Mesodermal cell (in vitro differentiated cells): Measurements from ENCODE around the gene BICD1.

Source experiments
- H3K27ac ChIP-seq: 2 replicates; pipeline ENCODE4 v1.7.0; 2013; ENCODE audit warnings: mild to moderate bottlenecking, low read depth, low read length, moderate library complexity; ENCODE audit not compliant: severe bottlenecking
- H3K36me3 ChIP-seq: 2 replicates; pipeline ENCODE4 v1.7.1; 2013; ENCODE audit warnings: mild to moderate bottlenecking, low read length, moderate library complexity; ENCODE audit not compliant: control insufficient read depth, insufficient read depth
- H3K4me1 ChIP-seq: one replicate; pipeline ENCODE4 v1.7.1; 2013; ENCODE audit warnings: mild to moderate bottlenecking, low read length; ENCODE audit not compliant: insufficient read depth, control insufficient read depth, poor library complexity, severe bottlenecking
- H3K4me3 ChIP-seq: 2 replicates; pipeline ENCODE4 v1.7.0; 2013; ENCODE audit warnings: low read length, control low read depth, mild to moderate bottlenecking; ENCODE audit not compliant: insufficient read depth, poor library complexity, severe bottlenecking; ENCODE audit errors: extremely low read depth
- H3K9me3 ChIP-seq: 2 replicates; pipeline ENCODE4 v1.7.1; 2013; ENCODE audit warnings: mild to moderate bottlenecking, low read length, moderate library complexity; ENCODE audit not compliant: control insufficient read depth
- WGBS, 2 experiments: methylation state at CpG; one replicate each; pipeline ENCODE4 v1.1.5; 2013; ENCODE audit warnings: missing lambda C conversion rate in 2 of 2; ENCODE audit not compliant: insufficient coverage in 2 of 2; 5-methylcytosine and 5-hydroxymethylcytosine counted together

BICD1 gene

DNA sequence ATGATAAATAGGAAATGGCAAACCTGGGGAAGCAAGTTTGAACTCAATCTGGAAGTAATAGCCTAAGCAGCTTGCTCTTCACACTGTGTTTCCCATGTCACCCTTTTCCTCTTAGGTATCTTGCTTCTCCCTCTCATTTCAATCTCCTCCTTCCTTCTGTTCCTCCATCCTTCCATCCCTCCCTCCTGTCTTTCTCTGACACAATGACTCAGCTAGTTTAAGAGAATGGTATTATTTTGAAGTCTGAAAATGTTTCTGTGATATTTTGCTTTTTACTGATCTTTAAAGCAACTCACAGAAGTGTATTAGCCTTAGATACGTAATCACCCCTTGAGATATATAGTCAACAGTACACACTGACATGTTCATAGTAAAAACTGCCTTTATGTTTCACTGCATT lies 236.8 kb downstream of the BICD1 start:
- no CpG with 5 or more reads among the region's 1 CpG for WGBS, 2 experiments
- no peak overlapping the region for H3K27ac ChIP-seq
- no peaks in the 10 kb centered on the region for H3K4me1 ChIP-seq
- no peaks in the 10 kb centered on the region for H3K9me3 ChIP-seq
- H3K36me3 ChIP-seq, result peaks cover 13% of the 10 kb centered on the region
- H3K4me3 ChIP-seq, result no peak overlapping the region

DNA sequence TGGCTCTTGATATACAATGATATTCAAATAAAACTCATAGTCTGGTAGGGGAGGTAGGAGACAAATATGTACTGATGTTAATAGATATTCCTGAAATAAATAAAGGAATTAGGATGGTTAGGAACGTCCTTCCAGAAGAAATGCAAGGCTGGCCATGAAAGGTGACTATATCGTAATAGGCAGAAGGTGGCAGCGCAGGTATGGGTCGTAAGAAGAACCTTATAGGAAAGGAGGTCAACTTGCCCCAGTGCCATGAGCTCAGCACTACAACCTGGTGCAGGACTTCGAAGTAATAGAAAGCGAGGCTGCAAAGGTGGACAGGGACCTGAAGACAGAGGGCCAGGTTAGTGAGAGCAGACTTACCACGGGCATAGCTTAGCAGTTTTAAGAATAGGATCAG lies 237.4 kb downstream of the BICD1 start:
- Histone ChIP-seq H3K4me1 (no peaks in the 10 kb centered on the region), H3K4me3 (no peak overlapping the region), H3K36me3 (peaks cover 11% of the 10 kb centered on the region), H3K9me3 (no peaks in the 10 kb centered on the region), H3K27ac (no peak overlapping the region)
- 85 to 91% methylated on average over 7 of the region's 7 CpGs for WGBS, 2 experiments

GRCh38 chr12:32353540-32353939 lies 246.9 kb downstream of the BICD1 start:
- WGBS, 2 experiments, result 100% methylated on average over 1 of the region's 1 CpG; no CpG with 5 or more reads in 1 of the 2 experiments
- Histone ChIP-seq H3K36me3 (peaks cover 4% of the 10 kb centered on the region), H3K4me1 (no peaks in the 10 kb centered on the region), H3K9me3 (no peaks in the 10 kb centered on the region), H3K27ac (no peak overlapping the region), H3K4me3 (no peak overlapping the region)

DNA sequence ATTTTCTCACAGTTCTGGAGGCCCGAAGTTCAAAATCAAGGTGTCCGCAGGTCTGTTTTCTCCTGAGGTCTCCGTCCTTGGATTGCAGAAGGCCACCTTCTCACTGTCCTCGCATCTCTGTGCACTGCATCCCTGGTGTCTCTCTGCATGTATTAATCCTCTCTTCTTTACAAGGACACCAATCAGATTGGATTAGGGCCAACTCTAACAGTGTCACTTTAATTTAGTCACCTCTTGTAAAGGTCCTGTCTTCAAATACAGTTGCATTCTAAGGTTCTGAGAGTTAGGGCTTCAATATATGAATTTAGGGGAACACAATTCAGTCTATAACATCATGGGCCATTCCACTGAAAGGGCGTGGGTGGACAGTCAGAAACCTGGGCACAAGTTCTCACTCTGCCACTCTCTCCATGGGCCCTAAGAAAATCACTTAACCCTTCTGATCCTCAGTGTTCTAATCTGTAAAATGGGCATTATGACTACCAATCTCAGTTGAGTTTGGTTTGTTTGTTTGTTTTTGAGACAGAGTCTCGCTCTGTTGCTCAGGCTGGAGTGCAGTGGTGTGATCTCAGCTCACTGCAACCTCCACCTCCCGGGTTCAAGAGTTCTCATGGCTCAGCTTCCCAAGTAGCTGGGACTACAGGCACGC lies 251.1 kb downstream of the BICD1 start:
- Histone ChIP-seq H3K4me3 (no peak overlapping the region), H3K9me3 (no peaks in the 10 kb centered on the region), H3K4me1 (no peaks in the 10 kb centered on the region), H3K27ac (no peak overlapping the region), H3K36me3 (no peaks in the 10 kb centered on the region)
- 86 to 87% methylated on average over 5 to 7 of the region's 8 CpGs for WGBS, 2 experiments

DNA sequence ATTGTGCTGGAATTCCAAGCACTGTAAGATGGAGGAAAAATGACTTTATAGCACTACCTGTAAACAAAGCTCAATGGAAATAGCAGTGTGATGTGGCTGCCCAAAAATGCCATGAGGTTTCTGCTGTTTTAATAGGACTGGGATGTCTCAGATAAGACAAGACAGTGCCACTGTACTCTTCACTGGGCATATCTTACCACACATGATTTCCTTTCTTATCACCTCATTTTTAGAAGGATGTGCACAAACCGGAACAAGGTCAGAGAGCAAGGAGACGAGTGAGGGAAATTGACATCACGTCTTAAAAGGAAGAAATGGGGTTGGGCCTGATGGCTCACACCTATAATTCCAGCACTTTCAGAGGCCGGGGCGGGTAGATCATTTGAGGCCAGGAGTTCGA lies 254.3 kb downstream of the BICD1 start:
- 90% methylated on average over 3 of the region's 6 CpGs for WGBS, 2 experiments
- H3K9me3 ChIP-seq, result no peaks in the 10 kb centered on the region
- no peak overlapping the region for H3K4me3 ChIP-seq
- H3K4me1 ChIP-seq, result peaks cover 2% of the 10 kb centered on the region
- H3K27ac ChIP-seq, result no peak overlapping the region
- H3K36me3 ChIP-seq, result no peaks in the 10 kb centered on the region

DNA sequence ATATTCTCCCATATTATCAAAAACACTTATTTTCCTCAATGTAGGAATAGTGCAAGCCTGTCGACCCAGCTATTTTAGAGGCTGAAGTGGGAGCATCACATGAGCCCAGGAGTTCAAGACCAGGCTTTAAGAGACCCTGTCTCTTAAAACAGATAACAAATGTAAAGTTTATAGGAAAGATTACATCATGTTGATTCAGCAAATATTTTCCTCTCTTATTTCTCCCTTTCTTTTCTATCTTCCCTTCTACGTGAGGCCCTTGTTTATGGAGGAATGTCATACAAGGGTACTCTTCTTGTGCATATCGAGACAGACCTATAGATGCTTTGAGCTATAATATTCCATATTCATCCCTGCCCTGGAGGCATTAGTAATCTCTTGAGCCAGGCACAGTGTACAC lies 256.2 kb downstream of the BICD1 start:
- Histone ChIP-seq H3K9me3 (no peaks in the 10 kb centered on the region), H3K4me3 (no peak overlapping the region), H3K27ac (no peak overlapping the region), H3K4me1 (peaks cover 3% of the 10 kb centered on the region), H3K36me3 (no peaks in the 10 kb centered on the region)
- WGBS, 2 experiments, result no CpG with 5 or more reads among the region's 3 CpGs

DNA sequence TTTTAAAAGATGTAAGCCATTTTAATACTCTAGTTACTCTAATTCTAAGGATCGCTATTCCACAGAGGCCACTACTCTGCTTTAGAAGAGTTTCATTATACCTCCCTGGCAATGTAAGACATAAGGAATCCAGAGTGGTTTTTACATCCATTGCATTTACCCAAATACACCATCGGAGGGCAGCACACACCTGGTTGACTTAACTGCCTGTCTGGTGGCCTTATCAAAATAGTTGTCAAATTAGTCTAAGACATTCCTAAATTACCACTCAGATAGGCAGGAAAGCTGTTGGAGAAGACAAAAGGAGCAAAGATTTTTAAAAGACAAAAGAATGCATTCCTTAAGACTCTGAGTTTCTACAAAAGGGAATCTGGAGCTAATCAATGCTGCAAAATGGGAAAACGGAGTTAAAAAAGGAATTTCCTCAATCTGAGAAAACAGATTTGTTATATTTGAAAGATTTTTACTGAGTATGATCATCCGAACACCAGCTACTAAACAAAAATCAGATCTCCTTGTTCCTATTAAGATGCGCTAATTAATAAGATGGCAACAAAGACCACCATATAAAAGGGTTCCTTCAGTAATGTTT lies 258.9 kb downstream of the BICD1 start:
- Histone ChIP-seq H3K4me1 (peaks cover 3% of the 10 kb centered on the region), H3K36me3 (no peaks in the 10 kb centered on the region), H3K4me3 (no peak overlapping the region), H3K27ac (no peak overlapping the region), H3K9me3 (no peaks in the 10 kb centered on the region)
- WGBS, 2 experiments, result 60% methylated on average over 3 of the region's 5 CpGs; no CpG with 5 or more reads in 1 of the 2 experiments

- 100% methylated on average over 1 of the region's 1 CpG; no CpG with 5 or more reads in 1 of the 2 experiments for whole genome bisulfite sequencing, 2 experiments
- Histone ChIP-seq H3K4me3 (no peak overlapping the region), H3K36me3 (no peaks in the 10 kb centered on the region), H3K27ac (no peak overlapping the region), H3K4me1 (peaks cover 3% of the 10 kb centered on the region), H3K9me3 (no peaks in the 10 kb centered on the region)
These were observed 260.1 kb downstream of the BICD1 start for GRCh38 chr12:32366714-32367113.

DNA sequence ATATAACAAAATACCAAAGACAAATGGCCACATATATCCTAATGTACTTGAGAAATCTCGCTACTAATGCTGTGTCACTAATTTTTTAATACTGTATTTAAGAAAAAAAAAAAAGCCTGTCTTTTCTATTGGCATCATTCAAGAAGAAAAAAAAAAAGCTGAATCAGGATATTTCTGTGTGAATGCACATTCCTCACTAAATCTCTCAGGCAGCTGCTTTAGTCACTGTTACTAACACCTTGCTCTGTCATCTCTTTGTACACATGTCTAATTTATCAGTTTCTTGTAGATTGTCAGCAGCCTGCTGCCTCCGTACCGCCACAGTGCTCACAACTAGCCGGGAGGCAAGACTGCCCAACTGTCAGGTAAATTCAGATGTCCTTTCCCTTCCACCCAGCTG lies 260.7 kb downstream of the BICD1 start:
- peaks cover 3% of the 10 kb centered on the region for H3K4me1 ChIP-seq
- no peak overlapping the region for H3K27ac ChIP-seq
- H3K4me3 ChIP-seq, result no peak overlapping the region
- H3K36me3 ChIP-seq, result no peaks in the 10 kb centered on the region
- 90 to 96% methylated on average over 3 of the region's 4 CpGs for WGBS, 2 experiments
- no peaks in the 10 kb centered on the region for H3K9me3 ChIP-seq

GRCh38 chr12:32369202-32369601 lies 262.6 kb downstream of the BICD1 start:
- no peak overlapping the region for H3K27ac ChIP-seq
- no peaks in the 10 kb centered on the region for H3K9me3 ChIP-seq
- no peaks in the 10 kb centered on the region for H3K36me3 ChIP-seq
- 84 to 100% methylated on average over 3 to 4 of the region's 4 CpGs for WGBS, 2 experiments
- H3K4me1 ChIP-seq, result peaks cover 3% of the 10 kb centered on the region
- no peak overlapping the region for H3K4me3 ChIP-seq

DNA sequence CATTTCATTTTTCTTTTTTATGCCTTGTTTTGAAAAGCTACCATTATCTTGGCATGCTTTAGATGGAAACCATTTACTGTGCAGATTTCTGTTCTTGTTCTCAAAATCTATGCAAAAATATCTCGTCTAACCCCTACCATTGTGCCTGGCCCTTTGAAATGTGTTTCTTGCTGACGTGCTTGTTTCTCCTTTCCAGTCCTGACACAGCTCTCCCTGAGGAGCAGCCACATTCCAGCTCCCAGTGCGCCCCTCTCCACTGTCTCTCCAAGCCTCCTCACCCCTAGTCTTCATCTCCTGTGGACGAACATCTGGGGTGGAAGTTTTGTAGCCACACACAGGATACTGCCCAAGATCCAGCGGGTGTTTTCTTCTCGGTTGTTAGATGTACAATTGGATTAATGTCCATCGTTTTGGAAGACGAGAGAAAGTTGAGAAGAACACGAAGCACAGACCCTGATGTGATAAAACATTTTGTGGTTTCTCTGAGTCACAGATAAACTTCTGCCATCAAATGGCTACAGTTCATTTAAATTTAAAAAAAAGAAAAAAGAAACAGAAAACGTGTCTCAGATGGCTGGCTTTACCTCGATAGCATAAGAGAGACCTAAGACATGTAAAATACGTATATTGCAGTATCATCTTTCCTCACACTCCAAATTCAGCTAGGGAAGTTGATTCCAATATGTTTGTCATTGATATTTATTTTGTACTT lies 270.9 kb downstream of the BICD1 start:
- Histone ChIP-seq H3K4me3 (no peak overlapping the region), H3K9me3 (no peaks in the 10 kb centered on the region), H3K27ac (no peak overlapping the region), H3K36me3 (no peaks in the 10 kb centered on the region), H3K4me1 (no peaks in the 10 kb centered on the region)
- 86% methylated on average over 7 to 8 of the region's 12 CpGs for WGBS, 2 experiments
